Measurements from ENCODE around the gene AMH. TPM values are rescaled to one million over a fixed set of nuclear protein-coding genes. Genes with fewer than 3 reads are reported as not detected.

AMH gene
- total RNA-seq, 1 experiment from 2014 or later, result 42.8 TPM

- DNase-seq (ENCODE audit: low read depth, low spot score) (peak; percentile 85), ATAC-seq (peak; percentile 87)
- ChIA-PET CTCF (interaction anchor here (1.4 kb wide), 1 partner anchor 9 kb away, joined by 4 read pairs; no protein-coding TSS in a partner anchor), POLR2A (interaction anchor here (0.8 to 1.3 kb wide), 4 partner anchors 8 to 128 kb away, joined by 3 to 4 read pairs (median 4); no protein-coding TSS in a partner anchor), RAD21 (ENCODE audit: low non-redundant PET in 1 of 2, low total read pairs in 2 of 2, uncharacterized antibody in 2 of 2, unreplicated experiment in 2 of 2) (no interaction called here)
- Histone ChIP-seq H3K27ac (ENCODE audit: low read depth, low read length) (peak overlapping the region; percentile 98), H4K20me1 (ENCODE audit: insufficient read depth) (peaks cover 18% of the 10 kb centered on the region; the same call in 1 of the 2 replicates), H3K4me2 (ENCODE audit: low read length) (peak overlapping the region; percentile 87), H3K36me3 (ENCODE audit: control insufficient read depth in 1 of 2, insufficient read depth in 2 of 2, low read length in 2 of 2) (peaks cover 12 to 28% of the 10 kb centered on the region in 2 experiments; a peak in 2 of 4 replicates), H3K79me2 (ENCODE audit: insufficient read depth, low read length) (peaks cover 50% of the 10 kb centered on the region), H3K4me1 (ENCODE audit: control insufficient read depth in 1 of 2, insufficient read depth in 2 of 2, low read length in 2 of 2) (peaks cover 22 to 49% of the 10 kb centered on the region in 2 experiments), H3K9me2 (ENCODE audit: insufficient read depth) (no peaks in the 10 kb centered on the region), H3K4me3 (replicated peaks in 1 of 2; ENCODE audit: low read depth in 1 of 2, low read length in 2 of 2) (peak overlapping the region; percentile 97 to 98), H2AFZ (ENCODE audit: low read depth, low read length, poor library complexity, severe bottlenecking) (no peak overlapping the region), H3K9me3 (ENCODE audit: control insufficient read depth in 1 of 2, insufficient read depth in 1 of 2, low read depth in 1 of 2, low read length in 2 of 2) (no peaks in the 10 kb centered on the region), H3K9ac (ENCODE audit: low read length) (peak overlapping the region; percentile 99), H3K27me3 (ENCODE audit: insufficient read depth, low read length) (no peaks in the 10 kb centered on the region)
- intact Hi-C loops (cut with micrococcal nuclease), result loop anchor here (5.0 kb wide), 1 partner anchor 102 kb away; no protein-coding TSS in a partner anchor
- BruUV-seq (replicated peaks), result TSS peak; percentile 76
- TF ChIP-seq, protein P1, sequence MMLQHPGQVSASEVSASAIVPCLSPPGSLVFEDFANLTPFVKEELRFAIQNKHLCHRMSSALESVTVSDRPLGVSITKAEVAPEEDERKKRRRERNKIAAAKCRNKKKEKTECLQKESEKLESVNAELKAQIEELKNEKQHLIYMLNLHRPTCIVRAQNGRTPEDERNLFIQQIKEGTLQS (IDR thresholded peaks at IDR 0.05), result no peak
- no peak for TF ChIP-seq ZNF274 (IDR thresholded peaks at IDR 0.05; ENCODE audit: low read depth, low read length)
- TF ChIP-seq EGR1 (IDR thresholded peaks at IDR 0.05; ENCODE audit: low read depth), result peak; percentile 90
- peak; percentile 43; the same call in 1 of the 2 replicates for TF ChIP-seq JUND (IDR thresholded peaks at IDR 0.05)
- TF ChIP-seq SIN3A (IDR thresholded peaks at IDR 0.05; ENCODE audit: low read depth), result peak; percentile 97
- TF ChIP-seq CBX3 (IDR thresholded peaks at IDR 0.05; ENCODE audit: low read depth), result no peak; the same call in 1 of the 2 replicates
- no peak for TF ChIP-seq RAD21 (IDR thresholded peaks at IDR 0.05; ENCODE audit: low read depth)
- no peak for TF ChIP-seq SRF (IDR thresholded peaks at IDR 0.05; ENCODE audit: low read depth)
- TF ChIP-seq CEBPB (IDR thresholded peaks at IDR 0.05; ENCODE audit: low read depth), result no peak
- peak; percentile 100 for TF ChIP-seq POLR2AphosphoS5 (IDR thresholded peaks at IDR 0.05; ENCODE audit: low read depth, low read length)
- peak; percentile 94 for TF ChIP-seq SP1 (IDR thresholded peaks at IDR 0.05; ENCODE audit: low read depth)
- TF ChIP-seq TCF7L2 (IDR thresholded peaks at IDR 0.05; ENCODE audit: borderline replicate concordance, extremely low read depth, insufficient read depth, insufficient read length), result no peak
- TF ChIP-seq MAX (IDR thresholded peaks at IDR 0.05), result peak; percentile 76
- TF ChIP-seq, protein P2, sequence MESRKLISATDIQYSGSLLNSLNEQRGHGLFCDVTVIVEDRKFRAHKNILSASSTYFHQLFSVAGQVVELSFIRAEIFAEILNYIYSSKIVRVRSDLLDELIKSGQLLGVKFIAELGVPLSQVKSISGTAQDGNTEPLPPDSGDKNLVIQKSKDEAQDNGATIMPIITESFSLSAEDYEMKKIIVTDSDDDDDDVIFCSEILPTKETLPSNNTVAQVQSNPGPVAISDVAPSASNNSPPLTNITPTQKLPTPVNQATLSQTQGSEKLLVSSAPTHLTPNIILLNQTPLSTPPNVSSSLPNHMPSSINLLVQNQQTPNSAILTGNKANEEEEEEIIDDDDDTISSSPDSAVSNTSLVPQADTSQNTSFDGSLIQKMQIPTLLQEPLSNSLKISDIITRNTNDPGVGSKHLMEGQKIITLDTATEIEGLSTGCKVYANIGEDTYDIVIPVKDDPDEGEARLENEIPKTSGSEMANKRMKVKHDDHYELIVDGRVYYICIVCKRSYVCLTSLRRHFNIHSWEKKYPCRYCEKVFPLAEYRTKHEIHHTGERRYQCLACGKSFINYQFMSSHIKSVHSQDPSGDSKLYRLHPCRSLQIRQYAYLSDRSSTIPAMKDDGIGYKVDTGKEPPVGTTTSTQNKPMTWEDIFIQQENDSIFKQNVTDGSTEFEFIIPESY (IDR thresholded peaks at IDR 0.05; ENCODE audit: extremely low read depth, insufficient replicate concordance, low read length), result peak; percentile 31
- peak; percentile 96 for TF ChIP-seq POLR2A (IDR thresholded peaks at IDR 0.05; ENCODE audit: borderline replicate concordance, extremely low read depth, insufficient read depth, insufficient read length)
- TF ChIP-seq ZFX (IDR thresholded peaks at IDR 0.05), result peak; percentile 18; the same call in 1 of the 2 replicates
- TF ChIP-seq FOSL1 (IDR thresholded peaks at IDR 0.05; ENCODE audit: low read depth), result no peak
- no peak for TF ChIP-seq EZH2 (IDR thresholded peaks at IDR 0.05)
- TF ChIP-seq, protein P3, sequence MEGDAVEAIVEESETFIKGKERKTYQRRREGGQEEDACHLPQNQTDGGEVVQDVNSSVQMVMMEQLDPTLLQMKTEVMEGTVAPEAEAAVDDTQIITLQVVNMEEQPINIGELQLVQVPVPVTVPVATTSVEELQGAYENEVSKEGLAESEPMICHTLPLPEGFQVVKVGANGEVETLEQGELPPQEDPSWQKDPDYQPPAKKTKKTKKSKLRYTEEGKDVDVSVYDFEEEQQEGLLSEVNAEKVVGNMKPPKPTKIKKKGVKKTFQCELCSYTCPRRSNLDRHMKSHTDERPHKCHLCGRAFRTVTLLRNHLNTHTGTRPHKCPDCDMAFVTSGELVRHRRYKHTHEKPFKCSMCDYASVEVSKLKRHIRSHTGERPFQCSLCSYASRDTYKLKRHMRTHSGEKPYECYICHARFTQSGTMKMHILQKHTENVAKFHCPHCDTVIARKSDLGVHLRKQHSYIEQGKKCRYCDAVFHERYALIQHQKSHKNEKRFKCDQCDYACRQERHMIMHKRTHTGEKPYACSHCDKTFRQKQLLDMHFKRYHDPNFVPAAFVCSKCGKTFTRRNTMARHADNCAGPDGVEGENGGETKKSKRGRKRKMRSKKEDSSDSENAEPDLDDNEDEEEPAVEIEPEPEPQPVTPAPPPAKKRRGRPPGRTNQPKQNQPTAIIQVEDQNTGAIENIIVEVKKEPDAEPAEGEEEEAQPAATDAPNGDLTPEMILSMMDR (IDR thresholded peaks at IDR 0.05 in 2 of 3, conservative IDR thresholded peaks at IDR 0.05 in 1 of 3; ENCODE audit: borderline replicate concordance in 1 of 3, insufficient read depth in 1 of 3, low read depth in 2 of 3, low read length in 2 of 3), result peak in 1 of 3 experiments; percentile 7; a peak in 1 of 6 replicates
Observed at GRCh38 chr19:2269244-2270156, 20.4 kb downstream of the AMH start.

Data from HCT116 (cell line).